ENCODE results near the gene UBXN4.

- TF ChIP-seq CTCF (conservative IDR thresholded peaks at IDR 0.05; ENCODE audit: low read depth, low read length) (no peak), EZH2 (IDR thresholded peaks at IDR 0.05; ENCODE audit: borderline replicate concordance, low read depth, low read length, poor library complexity, severe bottlenecking) (no peak)
Observed at GRCh38 chr2:135732561-135732960, 9.1 kb upstream of the UBXN4 start.
